WERI-Rb-1 (cell line): ENCODE data around the gene PDZD8.

Experiments
- DNase-seq: peaks from one replicate; pipeline ENCODE4 v3.0.0-alpha.2; 2020
- H3K27ac ChIP-seq: fragments of 250-450 bp; sonication (Bioruptor Pico); 2 replicates; pipeline ENCODE4 v1.5.1; 2020; ENCODE audit warnings: mild to moderate bottlenecking, moderate library complexity
- H3K27me3 ChIP-seq: fragments of 250-450 bp; sonication (Bioruptor Pico); 2 replicates; pipeline ENCODE4 v1.5.1; 2021; ENCODE audit warnings: mild to moderate bottlenecking, low read depth, moderate library complexity; ENCODE audit not compliant: insufficient read depth, severe bottlenecking
- H3K36me3 ChIP-seq: fragments of 250-450 bp; sonication (Bioruptor Pico); 2 replicates; pipeline ENCODE4 v1.5.1; 2020; ENCODE audit warnings: mild to moderate bottlenecking, moderate library complexity
- H3K4me3 ChIP-seq: 2 replicates; pipeline ENCODE4 v1.5.1; 2011; ENCODE audit warnings: low read depth, mild to moderate bottlenecking, control low read depth, low read length
- H3K9me3 ChIP-seq: fragments of 250-450 bp; sonication (Bioruptor Pico); 2 replicates; pipeline ENCODE4 v1.5.1; 2021; ENCODE audit warnings: mild to moderate bottlenecking, moderate library complexity; ENCODE audit not compliant: severe bottlenecking
- CTCF ChIP-seq: IDR thresholded peaks from 2 replicates; pipeline ENCODE4 v1.5.1; 2011; ENCODE audit warnings: low read depth, mild to moderate bottlenecking, control low read depth, inconsistent platforms, low read length

Gene PDZD8

GRCh38 chr10:117268258-117268657 lies 107.0 kb downstream of the PDZD8 start:
- Histone ChIP-seq H3K36me3 (no peaks in the 10 kb centered on the region), H3K4me3 (no peak overlapping the region), H3K27me3 (no peaks in the 10 kb centered on the region), H3K9me3 (no peaks in the 10 kb centered on the region), H3K27ac (no peak overlapping the region)
- DNase-seq: no peak
- no peak for TF ChIP-seq CTCF

DNA sequence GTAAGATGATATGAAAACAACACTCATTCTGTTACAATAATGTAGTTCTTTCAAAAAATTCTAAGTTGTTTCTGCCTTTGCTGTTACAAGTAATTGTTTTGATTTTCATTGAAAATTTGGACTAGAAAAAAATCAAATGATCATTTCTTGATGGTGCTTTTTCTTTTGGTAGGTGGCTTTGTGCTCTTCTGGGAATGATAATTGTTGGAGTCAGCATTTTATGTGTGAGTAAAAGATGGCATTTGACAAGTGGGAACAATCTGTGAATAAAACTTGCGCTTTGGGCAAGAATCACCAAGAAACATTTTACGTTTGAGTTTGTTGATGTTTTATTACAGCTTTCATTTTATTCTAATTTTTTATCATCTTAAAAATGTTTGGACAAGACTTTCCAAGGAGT lies 108.4 kb downstream of the PDZD8 start:
- Histone ChIP-seq H3K27ac (no peak overlapping the region), H3K36me3 (no peaks in the 10 kb centered on the region), H3K9me3 (no peaks in the 10 kb centered on the region), H3K4me3 (no peak overlapping the region), H3K27me3 (no peaks in the 10 kb centered on the region)
- TF ChIP-seq CTCF: no peak
- DNase-seq: no peak

DNA sequence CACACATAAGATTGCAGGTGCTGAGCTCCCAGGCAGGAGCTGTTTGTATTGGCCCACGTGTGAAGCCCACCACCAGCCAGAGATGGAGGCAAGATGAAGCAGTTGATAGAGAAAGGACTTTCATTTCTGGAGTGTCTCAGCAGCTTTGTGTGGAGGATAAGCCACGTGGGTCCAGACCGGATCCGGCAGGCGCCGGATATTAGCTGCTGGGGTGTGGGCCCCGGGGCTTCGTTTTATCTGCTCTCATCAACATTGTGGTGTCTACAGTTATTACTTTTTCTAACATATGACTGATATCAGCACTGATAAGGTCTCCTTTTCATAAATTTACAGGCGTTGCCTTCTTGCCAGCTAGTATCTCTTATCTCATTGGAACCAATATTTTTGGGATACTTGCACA lies 108.8 kb downstream of the PDZD8 start:
- Histone ChIP-seq H3K36me3 (no peaks in the 10 kb centered on the region), H3K4me3 (no peak overlapping the region), H3K27ac (no peak overlapping the region), H3K27me3 (no peaks in the 10 kb centered on the region), H3K9me3 (no peaks in the 10 kb centered on the region)
- no peak for DNase-seq
- TF ChIP-seq CTCF: no peak

GRCh38 chr10:117264782-117265181 lies 110.5 kb downstream of the PDZD8 start:
- H3K4me3 ChIP-seq: no peak overlapping the region
- H3K27me3 ChIP-seq: no peaks in the 10 kb centered on the region
- no peak for DNase-seq
- H3K27ac ChIP-seq: no peak overlapping the region
- no peaks in the 10 kb centered on the region for H3K9me3 ChIP-seq
- no peaks in the 10 kb centered on the region for H3K36me3 ChIP-seq
- TF ChIP-seq CTCF: no peak

- Histone ChIP-seq H3K9me3 (no peaks in the 10 kb centered on the region), H3K27ac (no peak overlapping the region)
These were observed 112.3 kb downstream of the PDZD8 start for GRCh38 chr10:117262903-117263293.

More at GRCh38 chr10:117262903-117263293, 112.3 kb downstream of the PDZD8 start:
- TF ChIP-seq CTCF: no peak
- Histone ChIP-seq H3K4me3 (no peak overlapping the region), H3K27me3 (peaks cover 3% of the 10 kb centered on the region), H3K36me3 (no peaks in the 10 kb centered on the region)
- no peak for DNase-seq
